WTC11 (cell line): ENCODE data around the gene ZNF605. TPM values are rescaled to one million over a fixed set of nuclear protein-coding genes. Genes with fewer than 3 reads are reported as not detected.

Experiments
- ATAC-seq: fragments of 200-7000 bp; cut with Tn5 transposase; 2 replicates; pipeline ENCODE4 v1.10.0; 2021; ENCODE audit warnings: mild to moderate bottlenecking, moderate library complexity
- CTCF ChIA-PET: fragments of 300-600 bp; sonication (Branson Sonifier 250); formaldehyde crosslinking; loops from one replicate; lab custom pipeline; 2021; ENCODE audit warnings: antibody characterized with exemption; lab: Charles Lee
- POLR2A ChIA-PET: fragments of 350-600 bp; sonication (Branson Sonifier 250); formaldehyde crosslinking; loops from one replicate; lab custom pipeline; 2021; ENCODE audit warnings: antibody characterized with exemption; lab: Charles Lee
- DNase-seq: peaks from one replicate; pipeline ENCODE4 v3.0.0; 2021; ENCODE audit warnings: low spot score
- H3K27ac Mint-ChIP-seq: 2 replicates; pipeline ENCODE4 v1.8.0; 2021; ENCODE audit warnings: mixed read lengths
- H3K27me3 Mint-ChIP-seq: 2 replicates; pipeline ENCODE4 v1.8.0; 2021; ENCODE audit warnings: low read depth, mild to moderate bottlenecking, moderate library complexity, mixed read lengths
- H3K36me3 Mint-ChIP-seq: 2 replicates; pipeline ENCODE4 v1.8.0; 2021; ENCODE audit warnings: mixed read lengths
- H3K4me1 Mint-ChIP-seq: 2 replicates; pipeline ENCODE4 v1.8.0; 2022; ENCODE audit warnings: mixed read lengths
- H3K4me3 Mint-ChIP-seq: 2 replicates; pipeline ENCODE4 v1.8.0; 2021; ENCODE audit warnings: mild to moderate bottlenecking, moderate library complexity, mixed read lengths
- H3K9me3 Mint-ChIP-seq: 2 replicates; pipeline ENCODE4 v1.8.0; 2021; ENCODE audit warnings: mixed read lengths
- CREB1 ChIP-seq: sonication (generic); formaldehyde crosslinking; IDR thresholded peaks from 2 replicates; pipeline ENCODE4 v1.8.0; 2023; ENCODE audit warnings: mild to moderate bottlenecking, missing genetic modification reagents
- CTCF ChIP-seq: fragments of 200-600 bp; IDR thresholded peaks from 2 replicates; pipeline ENCODE4 v1.8.0; 2022; ENCODE audit warnings: antibody characterized with exemption
- E2F1 ChIP-seq: sonication (generic); formaldehyde crosslinking; IDR thresholded peaks from 2 replicates; pipeline ENCODE4 v1.8.0; 2022; ENCODE audit warnings: mild to moderate bottlenecking, missing genetic modification reagents
- FOXP1 ChIP-seq: sonication (generic); formaldehyde crosslinking; IDR thresholded peaks from 2 replicates; pipeline ENCODE4 v1.8.0; 2022; ENCODE audit warnings: missing genetic modification reagents, mild to moderate bottlenecking, moderate library complexity, borderline replicate concordance
- GABPB1 ChIP-seq: sonication (generic); formaldehyde crosslinking; IDR thresholded peaks from 2 replicates; pipeline ENCODE4 v1.8.1; 2023; ENCODE audit warnings: mild to moderate bottlenecking, missing genetic modification reagents
- HMGXB4 ChIP-seq: sonication (generic); formaldehyde crosslinking; IDR thresholded peaks from 2 replicates; pipeline ENCODE4 v1.8.1; 2023; ENCODE audit warnings: mild to moderate bottlenecking, moderate library complexity, missing genetic modification reagents
- MYBL2 ChIP-seq: sonication (generic); formaldehyde crosslinking; IDR thresholded peaks from 2 replicates; pipeline ENCODE4 v1.8.1; 2023; ENCODE audit warnings: mild to moderate bottlenecking, moderate library complexity, missing genetic modification reagents
- NFATC4 ChIP-seq: fragments of 250-450 bp; sonication (Bioruptor Pico); IDR thresholded peaks from 2 replicates; pipeline ENCODE4 v1.9.0; 2021; ENCODE audit warnings: mild to moderate bottlenecking
- NFE2L1 ChIP-seq: sonication (generic); formaldehyde crosslinking; IDR thresholded peaks from 2 replicates; pipeline ENCODE4 v1.8.1; 2023; ENCODE audit warnings: missing genetic modification reagents
- NR3C1 ChIP-seq: sonication (generic); formaldehyde crosslinking; conservative IDR thresholded peaks from 2 replicates; pipeline ENCODE4 v1.8.1; 2023; ENCODE audit warnings: low read depth, mild to moderate bottlenecking, missing genetic modification reagents
- SOX15 ChIP-seq: fragments of 250-450 bp; sonication (Bioruptor Pico); IDR thresholded peaks from 2 replicates; pipeline ENCODE4 v1.9.0; 2021; ENCODE audit warnings: mild to moderate bottlenecking
- TCF7 ChIP-seq: sonication (generic); formaldehyde crosslinking; IDR thresholded peaks from 2 replicates; pipeline ENCODE4 v1.8.0; 2022; ENCODE audit warnings: mild to moderate bottlenecking, low read depth, missing genetic modification reagents, moderate library complexity
- TEAD1 ChIP-seq: sonication (generic); formaldehyde crosslinking; IDR thresholded peaks from 2 replicates; pipeline ENCODE4 v1.8.0; 2022; ENCODE audit warnings: mild to moderate bottlenecking, missing genetic modification reagents
- USF1 ChIP-seq: sonication (generic); formaldehyde crosslinking; IDR thresholded peaks from 2 replicates; pipeline ENCODE4 v1.8.0; 2022; ENCODE audit warnings: mild to moderate bottlenecking, missing genetic modification reagents
- ZBTB43 ChIP-seq: sonication (generic); formaldehyde crosslinking; IDR thresholded peaks from 2 replicates; pipeline ENCODE4 v1.8.1; 2023; ENCODE audit warnings: mild to moderate bottlenecking, missing genetic modification reagents
- ZNF281 ChIP-seq: sonication (generic); formaldehyde crosslinking; IDR thresholded peaks from 2 replicates; pipeline ENCODE4 v1.8.0; 2023; ENCODE audit warnings: mild to moderate bottlenecking, missing genetic modification reagents
- ZSCAN18 ChIP-seq: fragments of 250-450 bp; sonication (Bioruptor Pico); IDR thresholded peaks from 2 replicates; pipeline ENCODE4 v2.1.2; 2022; ENCODE audit warnings: mild to moderate bottlenecking, moderate library complexity
- total RNA-seq: library from RNA; stranded (reverse); gene quantifications from 3 replicates; pipeline ENCODE4 v1.2.3, GENCODE V29; 2021

ZNF605 gene
- total RNA-seq, 1 experiment from 2014 or later, result 21.1 TPM

- TF ChIP-seq ZBTB43 (CRISPR knock-in tag) (no peak), TCF7 (no peak), ZNF281 (CRISPR knock-in tag) (no peak), FOXP1 (CRISPR knock-in tag) (no peak), MYBL2 (CRISPR knock-in tag) (no peak), NFATC4 (CRISPR knock-in tag) (no peak), SOX15 (no peak), ZSCAN18 (CRISPR knock-in tag) (no peak), NFE2L1 (CRISPR knock-in tag) (no peak), NR3C1 (CRISPR knock-in tag) (no peak)
- TF ChIP-seq, all 79 proteins: peak for 0
Observed at GRCh38 chr12:132986885-132987225, 30.7 kb upstream of the ZNF605 start (continued).

GRCh38 chr12:132986001-132986884 is 30.1 kb upstream of the ZNF605 start, which contains the start of gene ZNF26:
TSS of gene ZNF26 (plus strand) at chr12:132986367. CDS start at chr12:132986841, 474 bp downstream.
- Mint-ChIP-seq H3K4me1 (peaks cover 13% of the 10 kb centered on the region), H3K9me3 (peaks cover 61% of the 10 kb centered on the region), H3K4me3 (peak within 1 kb of the TSS; percentile 90), H3K27me3 (no peaks in the 10 kb centered on the region; the same call in 1 of the 2 replicates), H3K36me3 (peaks cover 49% of the 10 kb centered on the region), H3K27ac (peak within 1 kb of the TSS; percentile 53)
- peak; percentile 98 for ATAC-seq
- DNase-seq, result peak; percentile 92
- ChIA-PET CTCF (interaction anchor here (0.7 to 2.3 kb wide), 3 partner anchors 14 to 195 kb away, joined by 3 to 18 read pairs (median 3); partner anchors contain the start of gene ZNF268), POLR2A (interaction anchor here (0.5 to 2.1 kb wide), 4 partner anchors 51 to 94 kb away, joined by 3 to 8 read pairs (median 4); partner anchors contain the start of gene ZNF84)
- TF ChIP-seq HMGXB4 (CRISPR knock-in tag) (peak; percentile 82; the same call in 1 of the 2 replicates), E2F1 (0 out of 2 replicates have a peak, but pooled peaks have one; percentile 64), TCF7 (no peak), GABPB1 (CRISPR knock-in tag) (peak; percentile 91), USF1 (peak; percentile 70), CTCF (no peak), TEAD1 (CRISPR knock-in tag) (peak; percentile 83), ZNF281 (CRISPR knock-in tag) (0 out of 2 replicates have a peak, but pooled peaks have one; percentile 48), CREB1 (CRISPR knock-in tag) (peak; percentile 94)
